Epidermal melanocyte (primary cell): ENCODE data around the gene SYCP2L.

Experiments
- DNase-seq: peaks from one replicate; pipeline ENCODE4 v3.0.0; 2011; ENCODE audit warnings: low spot score; ENCODE audit not compliant: insufficient read length

Gene SYCP2L

GRCh38 chr6:11006061-11006460, 119.2 kb downstream of the SYCP2L start:
- no peak for DNase-seq

GRCh38 chr6:11007715-11008608, 121.1 kb downstream of the SYCP2L start:
- no peak for DNase-seq

- DNase-seq, result no peak
These were observed 122.0 kb downstream of the SYCP2L start for GRCh38 chr6:11008821-11009220.

- DNase-seq, result no peak
These were observed 122.5 kb downstream of the SYCP2L start for GRCh38 chr6:11009353-11009752.

GRCh38 chr6:11011787-11012234, 125.0 kb downstream of the SYCP2L start:
- no peak for DNase-seq

GRCh38 chr6:11012295-11012754, 125.5 kb downstream of the SYCP2L start:
- no peak for DNase-seq

GRCh38 chr6:11012976-11013720, 126.3 kb downstream of the SYCP2L start:
- no peak for DNase-seq

- no peak for DNase-seq
These were observed 126.8 kb downstream of the SYCP2L start for GRCh38 chr6:11013721-11014070.

GRCh38 chr6:11015102-11015501, 128.2 kb downstream of the SYCP2L start:
- no peak for DNase-seq

GRCh38 chr6:11016452-11016851, 129.6 kb downstream of the SYCP2L start:
- no peak for DNase-seq

- DNase-seq, result no peak
These were observed 130.2 kb downstream of the SYCP2L start for GRCh38 chr6:11017090-11017489.

GRCh38 chr6:11018225-11018624, 131.4 kb downstream of the SYCP2L start:
- no peak for DNase-seq

- DNase-seq, result no peak
These were observed 134.2 kb downstream of the SYCP2L start for GRCh38 chr6:11021003-11021402.

GRCh38 chr6:11021714-11022113, 134.9 kb downstream of the SYCP2L start:
- no peak for DNase-seq

GRCh38 chr6:11023032-11023431, 136.2 kb downstream of the SYCP2L start:
- DNase-seq, result no peak
